ENCODE results near the gene CLASP2.
"Not testable (repeated sequence)": the region's sequence is repeated elsewhere in the genome, so short reads cannot be mapped to it uniquely, and the experiment has no call there.

The CLASP2 gene

GRCh38 chr3:33717866-33718594 lies at the start of gene CLASP2:
CLASP2 (minus strand) TSS chr3:33718254; CDS start chr3:33718002, 252 bp downstream.
- DNase-seq (ENCODE audit: low read depth in 2 of 2): peak; percentile 64 to 65

- DNase-seq (ENCODE audit: low read depth in 2 of 2): peak; percentile 15 to 21
These were observed 40.8 kb upstream of the CLASP2 start for GRCh38 chr3:33758864-33759263.

- no peak for DNase-seq (ENCODE audit: low read depth in 2 of 2)
These were observed 40.2 kb upstream of the CLASP2 start for GRCh38 chr3:33758281-33758680.

GRCh38 chr3:33754391-33754790 lies 36.3 kb upstream of the CLASP2 start:
- DNase-seq (ENCODE audit: low read depth in 2 of 2): not testable (repeated sequence)

GRCh38 chr3:33751336-33751735 lies 33.3 kb upstream of the CLASP2 start:
- DNase-seq (ENCODE audit: low read depth in 2 of 2): no peak

DNA sequence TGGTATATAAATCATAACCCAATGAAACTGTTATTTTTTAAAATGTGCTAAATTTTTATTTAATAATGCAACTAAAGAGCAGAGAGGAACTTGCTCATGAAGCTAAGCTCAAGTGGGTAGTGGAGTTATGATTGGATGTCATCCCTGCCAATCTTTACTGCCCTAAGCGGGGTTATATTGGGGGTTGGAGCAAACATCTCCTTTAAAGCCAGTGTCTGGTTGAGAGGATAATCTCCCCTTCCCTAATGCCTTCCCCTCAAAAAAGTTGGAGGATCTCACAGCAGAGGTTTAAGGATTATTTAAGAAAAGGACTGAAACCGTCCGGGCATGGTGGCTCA lies 32.1 kb upstream of the CLASP2 start:
- no peak for DNase-seq (ENCODE audit: low read depth in 2 of 2)

DNA sequence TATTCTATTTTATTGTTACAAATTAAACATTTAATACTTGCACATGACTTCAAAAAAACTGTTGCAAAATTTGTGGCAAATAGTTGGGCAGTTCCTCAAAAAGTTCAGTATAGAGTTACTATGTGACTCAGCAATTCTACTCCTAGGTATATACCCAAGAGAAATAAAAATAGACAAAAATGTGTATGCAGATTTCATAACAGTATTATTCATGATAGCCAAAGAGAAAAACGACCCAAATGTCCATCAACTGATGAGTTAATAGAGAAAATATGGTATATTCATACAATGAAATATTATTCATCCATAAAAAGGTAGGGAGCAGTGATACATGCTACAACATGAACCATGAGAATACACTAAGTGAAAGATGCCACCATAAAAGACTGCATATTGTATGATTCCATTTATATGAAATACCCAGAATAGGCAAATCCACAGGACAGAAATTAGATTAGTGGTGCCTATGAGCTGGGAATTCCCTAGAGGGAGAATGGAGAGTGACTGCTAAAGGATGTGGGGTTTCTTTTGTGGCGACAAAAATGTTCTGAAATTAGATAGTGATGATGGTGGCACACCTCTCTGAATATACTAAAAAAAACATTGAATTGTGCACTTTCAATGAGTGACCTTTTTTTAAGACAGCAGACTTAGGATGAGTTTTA lies 31.6 kb upstream of the CLASP2 start:
- DNase-seq (ENCODE audit: low read depth in 2 of 2): peak; percentile 20 to 28

- DNase-seq (ENCODE audit: low read depth in 2 of 2): no peak
These were observed 28.5 kb upstream of the CLASP2 start for GRCh38 chr3:33746416-33747116.

DNA sequence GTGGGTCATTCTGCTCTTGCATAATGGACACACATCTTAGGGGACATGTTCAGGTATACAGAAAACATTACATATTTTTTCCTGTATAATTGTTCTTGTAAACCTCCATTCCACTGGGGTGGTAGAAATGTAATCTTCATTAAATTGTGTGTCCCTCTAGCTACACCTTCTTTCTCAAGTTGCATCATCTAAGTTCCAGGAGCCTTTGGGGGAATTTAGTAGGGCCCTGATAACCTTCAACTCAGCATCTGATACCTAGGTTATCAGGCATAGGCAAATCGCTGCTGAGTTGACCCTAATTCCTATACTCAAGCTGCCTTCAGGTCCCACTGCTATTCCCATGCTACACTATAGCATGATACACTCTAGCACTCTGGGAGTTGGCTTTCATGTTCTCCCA lies 19.1 kb upstream of the CLASP2 start:
- DNase-seq (ENCODE audit: low read depth in 2 of 2): no peak

- DNase-seq (ENCODE audit: low read depth in 2 of 2): no peak
These were observed 14.3 kb upstream of the CLASP2 start for GRCh38 chr3:33732394-33732793.

DNA sequence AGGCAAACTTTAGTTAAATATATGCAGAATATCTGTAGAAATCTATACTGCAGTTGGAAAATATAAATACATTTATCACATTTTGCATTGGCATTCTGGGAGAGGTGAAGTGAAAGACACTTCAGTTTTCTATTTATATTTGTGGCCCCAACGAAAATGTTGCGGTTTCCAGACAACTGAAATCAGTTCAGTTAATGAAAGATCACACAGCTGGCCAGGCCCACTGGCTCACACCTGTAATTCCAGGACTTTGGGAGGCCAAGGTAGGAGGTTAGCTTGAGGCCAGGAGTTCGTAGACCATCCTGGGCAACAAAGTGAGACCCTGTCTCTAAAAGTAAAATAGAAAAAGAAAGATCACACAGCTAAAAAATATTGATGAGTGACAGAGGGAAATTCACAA lies 11.9 kb upstream of the CLASP2 start:
- no peak for DNase-seq (ENCODE audit: low read depth in 2 of 2)

DNA sequence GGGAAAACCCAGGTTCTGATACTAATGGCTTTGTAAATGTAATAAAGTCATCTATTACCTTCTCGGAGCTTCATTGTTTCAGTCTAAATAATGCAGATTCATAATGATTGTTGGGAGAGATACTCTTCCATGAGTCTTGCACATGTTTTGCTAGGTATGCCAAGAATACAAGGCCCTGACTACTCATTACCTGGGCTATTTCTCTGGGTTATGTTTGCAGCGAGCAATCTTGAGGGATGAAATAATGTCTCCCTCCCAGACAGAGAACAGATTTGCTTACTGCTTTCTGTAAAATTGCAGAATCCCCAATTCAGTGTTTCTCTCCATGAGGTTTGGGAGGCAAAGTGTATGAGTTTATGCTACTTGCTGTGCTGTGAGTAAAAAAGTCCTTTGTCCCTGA lies 6.2 kb upstream of the CLASP2 start:
- no peak for DNase-seq (ENCODE audit: low read depth in 2 of 2)

DNA sequence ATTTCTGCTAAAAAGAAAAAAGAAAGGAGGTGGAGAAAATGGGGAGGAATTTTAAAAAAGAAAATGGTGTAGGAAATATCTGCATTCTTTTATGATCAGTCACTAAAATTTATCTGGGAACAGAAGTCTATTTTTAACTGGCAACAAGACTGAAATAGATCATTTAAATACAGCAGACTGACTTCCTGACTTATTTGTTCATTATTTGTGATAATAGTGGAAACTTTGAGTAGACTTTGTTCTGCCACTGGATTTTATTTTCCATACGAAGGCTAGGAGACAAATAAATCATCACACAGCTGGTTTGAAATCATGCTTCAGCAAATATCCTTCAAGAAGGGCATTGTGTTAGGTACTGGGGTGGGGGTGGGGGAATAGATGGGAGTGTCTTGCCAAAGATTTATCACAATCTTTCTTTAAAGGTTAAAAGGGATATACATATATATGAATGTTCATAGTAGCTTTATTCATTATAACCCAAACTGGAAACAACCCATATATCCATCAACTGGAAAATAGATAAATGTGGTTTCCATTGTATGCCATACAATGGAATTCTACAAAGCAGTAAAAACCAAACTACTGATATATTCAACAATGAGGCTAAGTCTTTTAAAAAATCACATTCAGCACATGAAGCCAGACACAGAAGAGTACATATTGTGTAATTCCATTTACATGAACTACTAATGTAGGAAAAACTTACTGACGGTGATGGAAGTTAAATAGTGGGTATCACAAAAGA lies 4.7 kb upstream of the CLASP2 start:
- DNase-seq (ENCODE audit: low read depth in 2 of 2): peak; percentile 16 to 20

- DNase-seq (ENCODE audit: low read depth in 2 of 2): no peak
These were observed 4.1 kb upstream of the CLASP2 start for GRCh38 chr3:33722191-33722590.

DNA sequence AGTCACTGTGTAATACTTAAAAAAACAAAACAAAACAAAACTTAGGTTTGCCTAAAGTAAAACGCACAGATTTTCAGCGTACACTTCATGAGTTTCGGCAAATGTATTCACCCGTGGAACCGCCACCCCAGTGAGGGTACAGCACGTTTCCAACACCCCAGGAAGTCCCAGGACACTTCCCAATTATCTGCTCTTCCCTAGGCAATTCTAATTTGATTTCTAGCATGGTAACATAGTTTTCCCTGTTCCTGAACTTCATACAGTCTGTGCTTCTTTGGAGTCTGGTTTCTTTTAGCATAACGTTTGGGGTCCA lies 497 bp upstream of the CLASP2 start:
- no peak for DNase-seq (ENCODE audit: low read depth in 2 of 2)

GRCh38 chr3:33717616-33717865 lies 513 bp downstream of the CLASP2 start:
- DNase-seq (ENCODE audit: low read depth in 2 of 2): peak in 1 of 2 experiments; percentile 20

DNA sequence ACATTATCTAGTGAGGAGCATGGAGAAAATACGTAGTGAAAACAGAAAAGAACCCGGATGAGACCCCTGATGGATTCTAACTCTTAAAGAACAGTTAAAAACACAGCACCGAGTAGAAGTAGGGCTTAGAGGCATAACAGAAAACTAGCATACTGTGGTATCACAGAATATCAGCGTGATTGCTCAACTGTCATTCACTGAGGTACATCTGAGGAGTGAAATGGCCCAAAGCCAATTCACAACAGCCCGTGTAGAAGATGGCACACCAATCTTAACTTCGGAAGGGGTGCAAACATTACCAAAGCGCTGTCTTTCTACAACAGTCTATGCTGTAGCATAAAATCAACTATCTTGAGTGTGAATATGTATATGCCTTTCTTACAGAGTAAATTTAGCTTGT lies 1.8 kb downstream of the CLASP2 start:
- no peak for DNase-seq (ENCODE audit: low read depth in 2 of 2)

- no peak for DNase-seq (ENCODE audit: low read depth in 2 of 2)
These were observed 7.0 kb downstream of the CLASP2 start for GRCh38 chr3:33711100-33711499.

DNA sequence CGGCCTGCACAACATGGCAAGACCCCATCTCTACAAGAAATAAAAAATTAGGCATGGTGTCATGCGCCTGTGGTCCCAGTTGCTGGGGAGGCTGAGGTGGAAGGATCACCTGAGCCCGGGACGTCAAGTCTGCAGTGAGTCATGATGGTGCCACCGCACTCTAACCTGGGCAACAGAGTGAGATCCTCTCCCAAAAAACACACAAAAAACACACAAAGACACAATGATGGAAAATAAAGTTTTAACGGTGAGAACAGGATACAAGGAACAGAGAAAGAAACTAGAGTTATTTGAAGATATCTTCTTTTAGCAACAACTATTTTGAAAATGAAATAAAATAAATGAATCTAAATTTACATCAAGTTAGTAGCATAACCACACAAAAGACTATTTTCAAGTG lies 12.0 kb downstream of the CLASP2 start:
- no peak for DNase-seq (ENCODE audit: low read depth in 2 of 2)

GRCh38 chr3:33704891-33705290 lies 13.2 kb downstream of the CLASP2 start:
- no peak for DNase-seq (ENCODE audit: low read depth in 2 of 2)

- DNase-seq (ENCODE audit: low read depth in 2 of 2): no peak
These were observed 18.8 kb downstream of the CLASP2 start for GRCh38 chr3:33699275-33699674.

- no peak for DNase-seq (ENCODE audit: low read depth in 2 of 2)
These were observed 23.1 kb downstream of the CLASP2 start for GRCh38 chr3:33694944-33695343.

DNA sequence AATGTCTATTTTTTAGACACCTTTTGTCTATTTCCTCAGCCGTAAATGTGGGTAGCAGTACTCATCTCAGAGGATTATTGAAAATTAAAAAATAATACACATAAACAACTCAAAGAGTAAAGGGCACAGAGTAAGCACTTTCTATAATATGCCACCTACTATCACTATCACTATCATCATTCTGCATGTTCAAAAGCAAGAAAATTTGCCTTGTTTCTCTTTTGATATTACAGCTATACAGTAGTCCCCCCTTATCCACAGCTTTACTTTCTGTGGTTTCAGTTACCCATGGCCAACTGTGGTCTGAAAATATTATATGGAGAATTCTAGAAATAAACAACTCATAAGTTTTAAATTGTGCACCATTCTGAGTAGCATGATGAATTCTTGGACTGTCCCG lies 27.7 kb downstream of the CLASP2 start:
- no peak for DNase-seq (ENCODE audit: low read depth in 2 of 2)
